ENCODE measurements around the gene BFSP1. TPM values are rescaled to one million over a fixed set of nuclear protein-coding genes. Genes with fewer than 3 reads are reported as not detected.

BFSP1 gene
- polyA plus RNA-seq, 4 donors = 3.3 to 4.5 (median 4.0) TPM

- DNase-seq (ENCODE audit: low read depth in 4 of 4, low spot score in 3 of 4) = no peak
Observed at GRCh38 chr20:17469246-17470030, 61.7 kb downstream of the BFSP1 start.

- no peak for DNase-seq (ENCODE audit: low read depth in 4 of 4, low spot score in 3 of 4)
Observed at GRCh38 chr20:17468073-17468840, 62.9 kb downstream of the BFSP1 start.

GRCh38 chr20:17467120-17467655, 64.0 kb downstream of the BFSP1 start:
- DNase-seq (ENCODE audit: low read depth in 4 of 4, low spot score in 3 of 4) = no peak

- no peak for DNase-seq (ENCODE audit: low read depth in 4 of 4, low spot score in 3 of 4)
Observed at GRCh38 chr20:17466641-17467040, 64.5 kb downstream of the BFSP1 start.

- DNase-seq (ENCODE audit: low read depth in 4 of 4, low spot score in 3 of 4) = no peak
Observed at GRCh38 chr20:17465236-17465635, 65.9 kb downstream of the BFSP1 start.

- no peak for DNase-seq (ENCODE audit: low read depth in 4 of 4, low spot score in 3 of 4)
Observed at GRCh38 chr20:17463711-17464110, 67.5 kb downstream of the BFSP1 start.

GRCh38 chr20:17461941-17462340, 69.2 kb downstream of the BFSP1 start:
- DNase-seq (ENCODE audit: low read depth in 4 of 4, low spot score in 3 of 4) = no peak

GRCh38 chr20:17460119-17460518, 71.1 kb downstream of the BFSP1 start:
- no peak for DNase-seq (ENCODE audit: low read depth in 4 of 4, low spot score in 3 of 4)

GRCh38 chr20:17457588-17458190, 73.5 kb downstream of the BFSP1 start:
- DNase-seq (ENCODE audit: low read depth in 4 of 4, low spot score in 3 of 4) = no peak

- no peak for DNase-seq (ENCODE audit: low read depth in 4 of 4, low spot score in 3 of 4)
Observed at GRCh38 chr20:17457079-17457478, 74.1 kb downstream of the BFSP1 start.

GRCh38 chr20:17456279-17456678, 74.9 kb downstream of the BFSP1 start:
- no peak for DNase-seq (ENCODE audit: low read depth in 4 of 4, low spot score in 3 of 4)

- no peak for DNase-seq (ENCODE audit: low read depth in 4 of 4, low spot score in 3 of 4)
Observed at GRCh38 chr20:17453592-17453991, 77.6 kb downstream of the BFSP1 start.

- no peak for DNase-seq (ENCODE audit: low read depth in 4 of 4, low spot score in 3 of 4)
Observed at GRCh38 chr20:17452441-17452840, 78.7 kb downstream of the BFSP1 start.

- no peak for DNase-seq (ENCODE audit: low read depth in 4 of 4, low spot score in 3 of 4)
Observed at GRCh38 chr20:17449031-17449430, 82.1 kb downstream of the BFSP1 start.

- no peak for DNase-seq (ENCODE audit: low read depth in 4 of 4, low spot score in 3 of 4)
Observed at GRCh38 chr20:17448071-17448470, 83.1 kb downstream of the BFSP1 start.

- no peak for DNase-seq (ENCODE audit: low read depth in 4 of 4, low spot score in 3 of 4)
Observed at GRCh38 chr20:17446171-17446570, 85.0 kb downstream of the BFSP1 start.

GRCh38 chr20:17445543-17445942, 85.6 kb downstream of the BFSP1 start:
- no peak for DNase-seq (ENCODE audit: low read depth in 4 of 4, low spot score in 3 of 4)

- no peak for DNase-seq (ENCODE audit: low read depth in 4 of 4, low spot score in 3 of 4)
Observed at GRCh38 chr20:17444091-17444490, 87.1 kb downstream of the BFSP1 start.

Measured in right renal pelvis (tissue), 4 donors.